ENCODE measurements around the gene RANGAP1.

GRCh38 chr22:41288245-41288946, 2.4 kb upstream of the RANGAP1 start:
- TF ChIP-seq HOXA7 (CRISPR knock-in tag; IDR thresholded peaks at IDR 0.05) (no peak), ELF4 (CRISPR knock-in tag; IDR thresholded peaks at IDR 0.05; ENCODE audit: borderline replicate concordance) (no peak), FOXA1 (IDR thresholded peaks at IDR 0.05) (no peak), FOXA1 (CRISPR knock-in tag; IDR thresholded peaks at IDR 0.05) (peak; percentile 92), PRMT3 (CRISPR knock-in tag; IDR thresholded peaks at IDR 0.05; ENCODE audit: borderline replicate concordance, low read depth) (no peak), PHF20 (CRISPR knock-in tag; IDR thresholded peaks at IDR 0.05) (no peak), DPF2 (CRISPR knock-in tag; IDR thresholded peaks at IDR 0.05; ENCODE audit: borderline replicate concordance, low read depth) (peak; percentile 57; the same call in 1 of the 2 replicates), ZNF205 (CRISPR knock-in tag; IDR thresholded peaks at IDR 0.05) (0 out of 2 replicates have a peak, but pooled peaks have one; percentile 26), NPAS2 (CRISPR knock-in tag; IDR thresholded peaks at IDR 0.05; ENCODE audit: borderline replicate concordance) (no peak), KDM1A (CRISPR knock-in tag; IDR thresholded peaks at IDR 0.05) (no peak), ZNF274 (CRISPR knock-in tag; IDR thresholded peaks at IDR 0.05) (no peak), EZH2 (conservative IDR thresholded peaks at IDR 0.05; ENCODE audit: low read depth, low read length) (no peak), ZFP37 (CRISPR knock-in tag; IDR thresholded peaks at IDR 0.05; ENCODE audit: borderline replicate concordance) (no peak; the same call in 1 of the 2 replicates), JUND (CRISPR knock-in tag; IDR thresholded peaks at IDR 0.05) (peak; percentile 98)
